ENCODE measurements around the gene FFAR2. TPM values are rescaled to one million over a fixed set of nuclear protein-coding genes. Genes with fewer than 3 reads are reported as not detected.
A peak's percentile ranks its signal among the peaks of the same experiment; 100 is the strongest.
"Not testable (repeated sequence)": the region's sequence is repeated elsewhere in the genome, so short reads cannot be mapped to it uniquely, and the experiment has no call there.

Gene FFAR2
- total and polyA plus RNA-seq, 8 donors, result 0.18 to 26.6 (median 0.55) TPM; not detected in 1

DNA sequence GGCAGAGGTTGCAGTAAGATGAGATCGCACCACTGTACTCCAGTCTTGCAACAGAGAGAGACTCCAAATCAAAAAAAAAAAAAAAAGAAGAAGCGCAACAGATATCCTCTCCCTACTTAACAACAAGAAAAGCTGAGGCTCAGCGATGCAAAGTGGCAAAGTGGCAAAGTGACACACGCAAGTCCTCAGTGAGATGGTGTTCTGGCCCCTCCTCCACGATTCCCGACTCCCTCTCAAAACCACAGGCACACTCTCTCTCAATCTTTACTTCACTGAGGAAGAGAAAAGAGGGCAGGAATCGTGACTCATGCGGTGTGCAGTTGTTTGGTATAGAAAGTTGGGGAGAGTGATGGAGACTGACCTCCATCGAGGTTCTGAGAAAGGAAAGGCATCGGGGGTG lies 12.6 kb downstream of the FFAR2 start:
- ATAC-seq (no peak), DNase-seq (no peak)
- Histone ChIP-seq H3K9me3 (no peaks in the 10 kb centered on the region), H3K27ac (peak overlapping the region in 1 of 2 donors; percentile 79), H3K4me3 (no peak overlapping the region), H3K36me3 (no peaks in the 10 kb centered on the region), H3K27me3 (no peaks in the 10 kb centered on the region), H3K4me1 (peaks cover 15 to 69% of the 10 kb centered on the region in 2 donors)
- TF ChIP-seq CTCF (IDR thresholded peaks at IDR 0.05), result no peak
- intact Hi-C loops (cut with DNase I), result loop anchor here in 1 of 2 donors (10.0 kb wide), 1 partner anchor 106 kb away; the partner anchor contains the start of gene FFAR3

DNA sequence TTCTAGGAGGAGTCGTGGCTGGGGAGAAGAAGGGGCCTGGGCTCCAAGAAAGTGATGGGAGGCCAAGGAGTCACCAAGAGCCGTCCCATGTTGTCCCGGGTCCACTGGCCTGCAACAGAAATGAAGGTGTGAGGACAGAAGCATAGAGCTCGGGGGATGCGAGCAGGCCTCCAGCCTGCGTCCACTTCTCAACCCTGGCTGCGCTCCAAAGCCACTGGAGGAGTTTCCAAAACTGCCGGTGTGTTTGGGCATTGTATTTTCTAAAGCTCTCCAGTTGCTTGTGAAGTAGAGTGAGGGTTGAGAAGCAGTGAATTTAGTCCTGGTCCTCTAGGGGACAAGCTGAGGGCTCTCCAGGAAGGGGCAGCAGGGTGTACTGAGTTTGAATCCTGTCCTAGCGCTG lies 13.0 kb downstream of the FFAR2 start:
- Histone ChIP-seq H3K27me3 (no peaks in the 10 kb centered on the region), H3K4me1 (peaks cover 15 to 65% of the 10 kb centered on the region in 2 donors), H3K9me3 (no peaks in the 10 kb centered on the region), H3K36me3 (no peaks in the 10 kb centered on the region), H3K4me3 (no peak overlapping the region), H3K27ac (peak overlapping the region in 1 of 2 donors; percentile 79)
- intact Hi-C loops (cut with DNase I), result loop anchor here in 1 of 2 donors (10.0 kb wide), 1 partner anchor 106 kb away; the partner anchor contains the start of gene FFAR3
- ATAC-seq, result peak; percentile 18
- peak in 1 of 4 donors; percentile 44 for DNase-seq
- TF ChIP-seq CTCF (IDR thresholded peaks at IDR 0.05), result no peak

- not testable (repeated sequence) for H3K36me3 ChIP-seq, DNase-seq, H3K4me3 ChIP-seq, H3K27me3 ChIP-seq, H3K9me3 ChIP-seq, ATAC-seq
- intact Hi-C loops (cut with DNase I), result loop anchor here in 1 of 2 donors (10.0 kb wide), 1 partner anchor 107 kb away; the partner anchor contains the start of gene FFAR3
- Histone ChIP-seq H3K27ac (peak overlapping the region in 1 of 2 donors; percentile 79), H3K4me1 (peaks cover 15 to 65% of the 10 kb centered on the region in 2 donors)
These were observed 13.7 kb downstream of the FFAR2 start for GRCh38 chr19:35461788-35462187.

- Histone ChIP-seq H3K27ac (peak overlapping the region in 1 of 2 donors; percentile 65), H3K4me1 (peaks cover 15 to 69% of the 10 kb centered on the region in 2 donors), H3K36me3 (no peaks in the 10 kb centered on the region), H3K27me3 (no peaks in the 10 kb centered on the region), H3K9me3 (no peaks in the 10 kb centered on the region), H3K4me3 (no peak overlapping the region)
- peak; percentile 48 for ATAC-seq
- TF ChIP-seq CTCF (IDR thresholded peaks at IDR 0.05), result no peak
- DNase-seq, result no peak
- intact Hi-C loops (cut with DNase I), result loop anchor here in 1 of 2 donors (10.0 kb wide), 1 partner anchor 108 kb away; the partner anchor contains the start of gene FFAR3
These were observed 14.5 kb downstream of the FFAR2 start for GRCh38 chr19:35462476-35462953.

GRCh38 chr19:35462956-35463355 lies 14.9 kb downstream of the FFAR2 start:
- H3K27me3 ChIP-seq, H3K36me3 ChIP-seq, DNase-seq, H3K4me3 ChIP-seq, ATAC-seq, H3K9me3 ChIP-seq: not testable (repeated sequence)
- intact Hi-C loops (cut with DNase I), result loop anchor here in 1 of 2 donors (10.0 kb wide), 1 partner anchor 108 kb away; the partner anchor contains the start of gene FFAR3
- Histone ChIP-seq H3K4me1 (peaks cover 15 to 65% of the 10 kb centered on the region in 2 donors), H3K27ac (peak overlapping the region in 1 of 2 donors; percentile 65)

DNA sequence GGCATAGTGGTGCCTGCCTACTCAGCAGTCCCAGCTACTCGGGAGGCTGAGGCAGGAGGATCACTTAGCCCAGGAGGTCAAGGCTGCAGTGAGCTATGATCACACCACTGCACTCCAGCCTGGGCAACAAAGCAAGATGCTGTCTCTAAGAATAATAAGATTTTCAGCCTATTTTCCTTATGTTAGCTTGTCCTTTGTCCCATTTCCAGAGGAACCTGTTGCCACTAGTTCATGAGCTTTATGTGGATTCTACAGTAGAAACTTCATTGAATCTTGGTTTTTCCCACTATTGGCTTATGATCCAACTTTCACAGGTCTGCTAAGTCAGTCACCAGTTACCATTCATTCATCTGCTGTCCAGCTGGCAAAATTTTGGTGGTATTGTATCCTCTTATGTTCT lies 18.2 kb downstream of the FFAR2 start:
- H3K36me3 ChIP-seq, result no peaks in the 10 kb centered on the region
- ATAC-seq (no peak), DNase-seq (no peak)
- no peaks in the 10 kb centered on the region for H3K27me3 ChIP-seq
- H3K27ac ChIP-seq, result no peak overlapping the region
- TF ChIP-seq CTCF (IDR thresholded peaks at IDR 0.05), result no peak
- intact Hi-C loops (cut with DNase I), result loop anchor here in 1 of 2 donors (10.0 kb wide), 1 partner anchor 111 kb away; the partner anchor contains the start of gene FFAR3
- peaks cover 0 to 43% of the 10 kb centered on the region in 2 donors for H3K4me1 ChIP-seq
- no peaks in the 10 kb centered on the region for H3K9me3 ChIP-seq
- H3K4me3 ChIP-seq, result no peak overlapping the region

All from left lung (tissue), 10 donors.